MM.1S (cell line): ENCODE measurements around the gene GHRH.

Experiments used
- EZH2 ChIP-seq: fragments of 300-600 bp; sonication (generic); optimal IDR thresholded peaks from 2 replicates; pipeline ENCODE3; 2017; ENCODE audit warnings: low read depth, mild to moderate bottlenecking, antibody characterized with exemption, low read length, mixed read lengths
- EZH2phosphoT487 ChIP-seq: fragments of 300-600 bp; sonication (generic); IDR thresholded peaks from 2 replicates; pipeline ENCODE4 v1.6.1; 2018; ENCODE audit warnings: antibody characterized with exemption, low read length
- TF ChIP-seq, protein P1 (sequence below): fragments of 300-600 bp; sonication (generic); IDR thresholded peaks from 2 replicates; pipeline ENCODE4 v1.5.1; 2016; ENCODE audit warnings: antibody characterized with exemption, low read length, mixed read lengths

DNA sequence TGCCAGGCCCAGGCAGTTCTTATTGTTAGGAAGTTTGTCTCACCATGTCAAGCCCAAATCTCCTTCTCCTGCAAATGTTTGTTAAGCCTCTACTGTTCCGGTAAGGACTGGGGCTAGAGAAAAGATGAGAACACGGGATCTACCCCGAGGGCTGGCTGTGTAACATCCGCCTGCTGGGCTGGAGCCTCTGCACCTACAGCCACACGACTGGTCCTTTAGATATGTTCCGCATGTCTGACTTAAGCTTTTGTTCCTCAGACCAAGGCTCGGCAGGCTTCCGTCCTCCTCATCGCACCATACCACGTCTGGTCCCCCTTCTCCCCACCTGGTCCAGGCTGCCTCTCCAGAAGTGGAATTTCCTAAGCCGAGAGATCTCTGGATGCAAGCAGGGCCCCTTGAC, 2.6 kb downstream of the GHRH start:
- TF ChIP-seq, protein P1, sequence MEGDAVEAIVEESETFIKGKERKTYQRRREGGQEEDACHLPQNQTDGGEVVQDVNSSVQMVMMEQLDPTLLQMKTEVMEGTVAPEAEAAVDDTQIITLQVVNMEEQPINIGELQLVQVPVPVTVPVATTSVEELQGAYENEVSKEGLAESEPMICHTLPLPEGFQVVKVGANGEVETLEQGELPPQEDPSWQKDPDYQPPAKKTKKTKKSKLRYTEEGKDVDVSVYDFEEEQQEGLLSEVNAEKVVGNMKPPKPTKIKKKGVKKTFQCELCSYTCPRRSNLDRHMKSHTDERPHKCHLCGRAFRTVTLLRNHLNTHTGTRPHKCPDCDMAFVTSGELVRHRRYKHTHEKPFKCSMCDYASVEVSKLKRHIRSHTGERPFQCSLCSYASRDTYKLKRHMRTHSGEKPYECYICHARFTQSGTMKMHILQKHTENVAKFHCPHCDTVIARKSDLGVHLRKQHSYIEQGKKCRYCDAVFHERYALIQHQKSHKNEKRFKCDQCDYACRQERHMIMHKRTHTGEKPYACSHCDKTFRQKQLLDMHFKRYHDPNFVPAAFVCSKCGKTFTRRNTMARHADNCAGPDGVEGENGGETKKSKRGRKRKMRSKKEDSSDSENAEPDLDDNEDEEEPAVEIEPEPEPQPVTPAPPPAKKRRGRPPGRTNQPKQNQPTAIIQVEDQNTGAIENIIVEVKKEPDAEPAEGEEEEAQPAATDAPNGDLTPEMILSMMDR: no peak
- TF ChIP-seq EZH2phosphoT487: no peak
- TF ChIP-seq EZH2: no peak
